GM19452 (cell line): Measurements from ENCODE around the gene CIC.

Source experiments
- ATAC-seq: cut with Tn5 transposase; IDR thresholded peaks from one replicate; pipeline ENCODE4 v1.9.1; 2021; ENCODE audit not compliant: unreplicated experiment

CIC gene

DNA sequence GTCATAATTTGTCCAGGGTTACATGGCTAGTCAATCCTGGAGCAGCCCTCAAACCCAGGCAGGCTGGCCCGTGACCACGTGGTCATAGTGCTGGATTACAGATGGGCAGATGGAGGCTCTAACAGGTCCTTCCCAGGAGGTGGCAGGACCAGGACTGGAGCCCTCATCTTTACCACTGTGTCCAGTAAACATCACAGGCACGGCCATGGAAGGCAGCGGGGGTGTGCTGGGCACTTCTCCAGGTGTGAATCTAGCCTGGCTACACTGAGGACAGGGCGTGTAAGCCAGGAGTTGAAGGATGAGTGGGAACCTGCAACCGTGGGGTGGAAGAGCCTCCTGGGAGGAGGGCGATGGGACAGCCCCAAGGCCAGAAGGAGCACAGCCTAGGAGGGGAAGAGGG lies 6.1 kb downstream of the CIC start:
- no peak for ATAC-seq

DNA sequence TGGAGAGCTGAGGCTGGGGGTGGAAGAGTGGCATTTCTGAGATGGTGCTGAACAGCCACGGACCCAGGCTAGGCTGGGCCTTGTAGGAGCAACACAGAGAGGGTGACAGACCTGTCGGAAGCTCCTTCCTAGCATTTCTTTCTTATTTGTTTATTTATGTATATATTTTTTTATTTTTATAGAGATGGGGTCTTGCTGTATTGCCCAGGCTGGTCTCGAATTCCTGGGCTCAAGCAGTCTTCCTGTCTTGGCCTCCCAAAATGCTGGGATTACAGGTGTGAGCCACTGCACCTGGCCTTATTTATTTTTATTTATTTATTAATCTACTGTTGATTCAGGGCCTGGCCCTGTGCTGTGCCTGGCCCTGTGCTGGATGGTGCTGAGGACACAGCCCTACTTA lies 6.5 kb downstream of the CIC start:
- ATAC-seq = no peak

- ATAC-seq = no peak
Measured at GRCh38 chr19:42276284-42276683, 7.2 kb downstream of the CIC start.

- no peak for ATAC-seq
Measured at GRCh38 chr19:42276821-42277220, 7.8 kb downstream of the CIC start.

- ATAC-seq = no peak
Measured at GRCh38 chr19:42277821-42278451, 8.9 kb downstream of the CIC start.

DNA sequence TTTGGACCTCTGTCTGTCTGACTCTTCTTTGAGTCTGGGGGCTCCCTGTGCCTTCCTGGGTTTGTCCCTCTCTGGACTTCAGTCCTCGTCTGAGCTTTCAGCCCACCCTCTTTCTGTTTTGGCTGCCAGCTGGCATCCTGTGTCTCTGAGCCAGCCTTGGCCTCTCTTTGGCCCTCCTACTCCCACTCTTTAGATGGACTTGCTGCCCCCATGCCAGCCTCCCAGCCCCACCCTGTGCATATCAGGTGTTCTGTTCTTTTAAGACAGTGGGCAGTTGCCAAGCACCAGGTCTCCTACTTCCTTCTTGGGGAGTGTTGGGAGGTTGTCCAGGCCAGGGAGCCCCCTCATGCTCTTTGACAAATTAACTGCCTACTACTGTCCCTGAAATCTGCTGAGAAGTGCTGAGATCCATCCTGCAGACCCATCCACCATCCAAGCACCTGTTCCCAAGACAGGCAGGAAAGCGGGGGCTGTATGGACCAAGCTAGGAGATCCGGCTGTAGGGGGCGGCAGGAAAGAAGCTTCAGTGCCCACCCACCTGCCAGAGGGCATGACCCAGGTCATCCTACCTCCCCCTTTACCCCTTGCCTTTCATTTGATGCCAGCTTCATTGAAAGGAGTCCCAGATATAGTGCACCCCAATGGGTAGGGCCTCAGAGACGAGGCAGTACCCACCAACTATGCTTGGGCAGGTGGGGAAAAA lies 9.6 kb downstream of the CIC start:
- ATAC-seq = no peak

DNA sequence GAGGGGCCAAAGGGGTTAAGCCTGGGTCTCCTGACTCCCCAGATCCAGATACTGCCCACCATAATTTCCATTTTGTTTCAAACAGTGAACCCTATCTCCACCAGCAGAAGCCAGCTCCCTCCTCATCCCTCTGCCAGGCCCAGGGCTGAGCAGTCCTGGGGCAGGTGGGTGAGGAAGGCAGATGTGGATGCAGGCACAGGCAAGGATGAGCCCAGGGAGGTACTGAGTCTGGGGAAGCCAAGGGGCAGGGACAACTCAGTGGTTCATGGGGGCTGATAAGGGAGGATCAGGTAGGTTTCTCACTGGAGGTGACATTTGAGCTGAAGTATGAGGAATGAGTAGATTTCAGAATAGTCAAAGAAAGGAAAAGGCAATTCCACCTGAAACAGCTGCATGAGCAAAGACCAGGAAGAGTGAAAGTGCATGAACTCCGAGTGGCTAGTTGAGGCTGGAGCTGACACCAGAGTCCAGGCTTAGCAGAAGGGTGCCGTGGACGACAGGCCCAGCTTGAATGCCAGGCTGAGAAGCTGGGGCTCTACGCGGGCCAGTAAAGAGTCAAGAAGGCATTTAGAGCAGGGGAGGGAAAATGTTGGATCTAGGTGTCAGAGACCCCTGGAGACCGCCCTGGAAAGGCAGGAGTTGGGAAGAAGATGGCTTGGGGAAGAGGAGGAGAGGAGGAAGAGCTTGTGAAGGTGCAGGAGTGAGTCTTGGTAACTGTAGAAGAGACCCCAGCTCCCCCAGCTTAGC lies 10.3 kb downstream of the CIC start:
- no peak for ATAC-seq

- ATAC-seq = peak; percentile 32
Measured at GRCh38 chr19:42279902-42280814, 11.1 kb downstream of the CIC start.

DNA sequence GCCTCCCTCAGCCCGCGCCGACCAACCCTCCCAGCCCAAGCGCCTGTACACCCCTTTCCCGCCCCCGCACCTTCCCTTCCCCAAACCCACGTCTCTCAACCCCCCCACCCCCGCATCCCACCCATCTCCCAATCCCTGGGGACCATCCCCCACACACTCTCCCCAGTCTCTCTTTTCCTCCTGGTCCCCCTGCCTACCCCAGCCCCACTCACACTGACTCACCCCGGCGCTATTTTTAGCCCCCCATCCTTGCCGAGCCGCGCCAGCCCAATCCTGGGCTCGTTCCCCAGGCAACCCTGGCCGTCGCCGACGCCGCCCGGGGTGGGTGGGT lies 11.7 kb downstream of the CIC start:
- ATAC-seq = no peak

DNA sequence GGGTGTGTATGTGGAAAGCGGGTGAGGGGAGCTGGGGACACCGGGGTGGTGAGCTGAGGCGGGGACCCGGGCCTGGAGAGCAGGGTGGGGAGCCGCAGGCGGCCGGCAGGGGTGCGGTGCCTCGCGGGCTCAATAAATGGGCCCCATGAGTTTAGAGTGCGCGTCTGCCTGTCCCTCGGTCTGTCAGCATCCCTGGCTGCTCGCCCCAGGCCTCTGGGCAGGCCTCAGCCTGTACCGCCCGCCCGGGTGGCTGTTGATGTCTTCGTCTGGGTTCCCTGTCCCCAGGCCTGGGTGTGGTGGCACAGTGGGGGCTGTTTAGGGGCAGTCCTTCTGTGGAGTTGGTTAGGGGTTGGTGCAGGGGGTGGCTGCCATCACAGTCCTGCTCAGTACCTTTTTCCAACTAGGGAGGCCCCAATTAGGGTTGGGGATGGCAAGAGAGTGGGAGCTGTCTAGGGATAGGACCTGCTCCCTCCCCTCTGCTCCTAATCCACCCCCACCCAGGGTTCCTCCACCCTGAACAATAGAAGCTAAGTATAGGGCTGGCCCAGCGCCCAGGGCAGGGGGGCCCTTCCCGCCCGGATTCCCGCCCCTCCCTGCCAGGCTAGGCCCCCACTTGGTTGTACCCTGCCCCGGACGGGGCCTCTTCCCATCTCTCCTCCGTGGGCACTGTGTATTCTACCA lies 12.2 kb downstream of the CIC start:
- no peak for ATAC-seq

GRCh38 chr19:42281827-42282762 lies 13.0 kb downstream of the CIC start:
- ATAC-seq = no peak

- ATAC-seq = no peak
Measured at GRCh38 chr19:42282819-42283187, 13.8 kb downstream of the CIC start.

DNA sequence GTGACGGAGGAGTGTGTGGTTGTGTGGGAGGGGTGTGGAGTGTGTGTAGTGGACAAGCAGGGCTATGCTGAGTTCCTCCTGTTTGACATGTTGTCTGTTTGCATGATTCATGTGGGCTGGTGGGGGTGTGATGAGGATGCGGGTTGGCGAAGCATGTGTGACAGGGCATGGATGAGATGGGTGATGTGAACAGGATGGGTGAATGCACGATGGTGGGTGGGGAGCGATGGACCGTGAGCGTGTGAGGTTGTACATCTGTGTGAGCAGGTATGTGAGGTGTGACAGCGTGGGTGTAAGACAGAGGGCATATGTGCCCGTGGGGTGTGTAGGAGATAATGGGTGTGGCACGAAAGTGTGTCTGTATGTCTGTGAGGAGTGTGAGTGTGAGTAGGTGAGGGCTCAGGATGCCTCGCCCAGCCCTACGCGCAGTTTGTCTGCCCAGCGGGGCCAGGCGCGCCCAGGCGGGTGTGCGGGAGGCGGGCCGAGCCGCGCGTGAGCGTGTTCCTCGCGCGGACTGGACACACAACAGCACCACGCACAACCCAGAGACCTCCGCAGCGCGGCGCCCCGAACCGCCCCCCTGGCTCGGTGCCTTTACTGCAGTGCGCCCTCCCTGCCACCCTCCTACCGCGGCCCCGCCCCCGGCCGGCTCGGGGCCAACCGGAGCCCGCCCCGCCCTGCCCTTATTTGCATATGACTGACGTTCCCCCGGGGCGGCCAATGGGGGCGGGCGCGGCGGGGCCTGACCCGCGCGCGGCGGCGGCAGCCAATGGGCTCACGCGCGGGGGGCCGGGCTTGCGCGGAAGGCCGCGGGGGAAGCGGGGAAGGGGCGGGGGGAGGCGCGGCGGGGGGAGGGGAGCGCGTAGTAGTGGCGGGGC lies 14.4 kb downstream of the CIC start:
- peak; percentile 41 for ATAC-seq

GRCh38 chr19:42284066-42284501 lies 15.0 kb downstream of the CIC start:
- ATAC-seq = peak; percentile 29

DNA sequence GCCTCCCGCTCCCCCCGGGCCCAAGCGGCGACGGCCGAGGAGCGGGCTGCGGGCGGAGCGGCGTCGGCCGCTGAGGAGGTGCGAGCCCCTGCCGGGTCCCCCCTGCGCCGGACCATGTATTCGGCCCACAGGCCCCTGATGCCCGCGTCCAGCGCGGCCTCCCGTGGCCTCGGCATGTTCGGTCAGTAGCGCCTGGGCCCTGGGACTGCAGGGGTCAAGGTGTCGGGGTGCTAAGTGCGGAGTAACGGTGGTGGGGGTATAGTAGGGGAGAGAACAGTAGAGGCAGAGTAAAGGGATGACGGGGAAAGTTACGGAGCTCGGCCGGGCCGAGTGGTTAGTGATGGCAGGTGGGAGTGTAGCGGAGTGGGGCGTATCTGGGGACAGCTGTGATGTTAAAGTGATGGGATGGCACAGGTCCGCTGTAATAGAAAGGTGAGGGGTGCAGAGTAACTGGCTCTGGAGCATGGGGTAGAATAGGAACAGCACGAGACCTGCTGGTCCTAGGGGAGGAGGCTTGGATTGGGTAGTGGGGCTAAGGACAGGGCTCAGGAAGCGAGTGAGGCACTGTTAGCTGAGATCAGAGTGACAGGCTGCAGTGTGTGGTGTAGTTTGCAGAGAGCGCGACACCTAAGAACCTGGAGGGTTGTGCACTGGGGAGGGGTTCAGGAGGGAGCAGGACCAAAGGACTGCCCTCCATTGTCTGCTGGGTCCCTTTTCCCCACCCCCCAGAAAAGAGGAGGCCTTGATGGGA lies 15.7 kb downstream of the CIC start:
- ATAC-seq = no peak

DNA sequence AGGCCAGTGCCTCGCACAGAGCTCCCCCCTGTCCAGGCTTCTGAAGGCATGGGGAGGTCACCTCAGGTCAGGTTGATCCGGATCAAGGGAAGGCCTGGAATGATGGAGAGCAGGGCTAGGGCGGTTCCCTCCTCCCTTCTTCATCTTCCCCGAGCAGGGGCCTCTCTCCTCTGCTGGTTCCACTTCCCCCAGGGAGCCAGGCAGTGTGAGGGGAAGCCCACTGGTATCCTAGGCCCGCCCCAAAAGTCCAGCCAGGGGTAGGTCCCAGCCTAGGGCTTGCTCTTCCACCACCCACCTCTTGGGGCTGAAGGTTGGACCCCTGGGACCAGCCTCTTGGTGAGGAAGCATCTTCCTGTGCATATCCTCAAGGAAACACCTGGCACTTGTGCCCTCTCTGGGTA lies 16.5 kb downstream of the CIC start:
- no peak for ATAC-seq

GRCh38 chr19:42285988-42286348 lies 16.9 kb downstream of the CIC start:
- no peak for ATAC-seq
